ENCODE results near the gene LCT. TPM values are rescaled to one million over a fixed set of nuclear protein-coding genes. Genes with fewer than 3 reads are reported as not detected.

Gene LCT
- total and polyA plus RNA-seq, 2 donors (not counting 1 experiment from before 2014, with no cell fraction given), result under 0.01 TPM; not detected in 1

DNA sequence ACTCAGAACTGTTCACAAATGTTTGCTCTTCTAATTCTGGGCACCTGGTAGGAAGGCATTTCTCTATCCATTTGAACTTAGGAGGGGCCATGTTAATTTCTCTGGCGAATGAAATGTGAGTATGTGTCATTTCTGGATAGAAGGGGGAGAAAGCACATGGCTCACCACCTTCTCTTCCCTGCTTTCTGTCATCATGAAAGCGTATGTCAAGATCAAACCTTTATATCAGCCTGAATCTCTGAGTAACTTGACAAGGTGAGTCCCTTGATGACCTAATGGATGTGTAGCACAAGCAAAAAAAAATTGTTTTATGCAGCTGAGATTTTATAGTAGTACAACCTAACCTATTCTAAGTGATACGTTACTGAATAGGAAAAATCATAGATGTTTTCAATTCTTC is 12.1 kb upstream of the LCT start:
- Histone ChIP-seq H4K20me1 (ENCODE audit: control insufficient read depth, extremely low read depth, insufficient read depth, low read length) (no peaks in the 10 kb centered on the region), H3K36me3 (ENCODE audit: control insufficient read depth, insufficient read depth, low read length) (peaks cover 1% of the 10 kb centered on the region), H3K79me2 (ENCODE audit: control insufficient read depth, insufficient read depth, low read length) (no peaks in the 10 kb centered on the region)

DNA sequence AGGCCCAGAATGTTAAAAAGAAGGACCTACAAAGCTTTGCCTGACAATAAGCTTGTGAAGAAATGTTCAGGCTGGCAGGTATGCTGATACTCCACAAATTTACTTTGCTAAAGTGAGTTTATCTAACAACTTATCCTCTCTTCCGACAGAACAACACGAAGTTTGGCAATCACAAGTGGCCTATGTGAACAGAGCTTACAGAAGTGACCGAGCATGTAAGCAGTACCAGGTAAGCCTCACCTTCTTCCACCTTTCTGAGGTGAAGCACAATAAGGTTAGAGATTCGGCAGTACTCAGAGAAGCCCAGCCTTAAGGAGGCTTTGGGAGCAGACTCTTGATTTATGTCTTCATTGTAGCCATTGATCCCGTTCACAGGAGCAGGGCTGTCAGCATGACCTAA is 9.0 kb upstream of the LCT start:
- H3K4me3 ChIP-seq (replicated peaks in 1 of 4; ENCODE audit: control extremely low read depth in 1 of 4, insufficient read depth in 1 of 4, low read depth in 3 of 4, low read length in 4 of 4), result no peak overlapping the region
- H3K9ac ChIP-seq (ENCODE audit: insufficient read depth, low read length), result no peak overlapping the region
- H3K79me2 ChIP-seq (ENCODE audit: control insufficient read depth, insufficient read depth, low read length), result no peaks in the 10 kb centered on the region
- no peak overlapping the region for H3K4me2 ChIP-seq (ENCODE audit: extremely low read depth, insufficient read depth, low read length)
- no peak overlapping the region for H3K27ac ChIP-seq (ENCODE audit: insufficient read depth, low read length)
- no peaks in the 10 kb centered on the region for H3K9me3 ChIP-seq (ENCODE audit: control insufficient read depth, insufficient read depth, low read depth, low read length)
- no peak for DNase-seq (ENCODE audit: low read depth in 2 of 2)
- peaks cover 3% of the 10 kb centered on the region for H3K36me3 ChIP-seq (ENCODE audit: control insufficient read depth, insufficient read depth, low read length)
- H3K4me1 ChIP-seq (ENCODE audit: control insufficient read depth, extremely low read depth, insufficient read depth, low read length), result no peaks in the 10 kb centered on the region
- no peak for TF ChIP-seq EZH2 (IDR thresholded peaks at IDR 0.05; ENCODE audit: low read length, missing control alignments)
- TF ChIP-seq, protein P1, sequence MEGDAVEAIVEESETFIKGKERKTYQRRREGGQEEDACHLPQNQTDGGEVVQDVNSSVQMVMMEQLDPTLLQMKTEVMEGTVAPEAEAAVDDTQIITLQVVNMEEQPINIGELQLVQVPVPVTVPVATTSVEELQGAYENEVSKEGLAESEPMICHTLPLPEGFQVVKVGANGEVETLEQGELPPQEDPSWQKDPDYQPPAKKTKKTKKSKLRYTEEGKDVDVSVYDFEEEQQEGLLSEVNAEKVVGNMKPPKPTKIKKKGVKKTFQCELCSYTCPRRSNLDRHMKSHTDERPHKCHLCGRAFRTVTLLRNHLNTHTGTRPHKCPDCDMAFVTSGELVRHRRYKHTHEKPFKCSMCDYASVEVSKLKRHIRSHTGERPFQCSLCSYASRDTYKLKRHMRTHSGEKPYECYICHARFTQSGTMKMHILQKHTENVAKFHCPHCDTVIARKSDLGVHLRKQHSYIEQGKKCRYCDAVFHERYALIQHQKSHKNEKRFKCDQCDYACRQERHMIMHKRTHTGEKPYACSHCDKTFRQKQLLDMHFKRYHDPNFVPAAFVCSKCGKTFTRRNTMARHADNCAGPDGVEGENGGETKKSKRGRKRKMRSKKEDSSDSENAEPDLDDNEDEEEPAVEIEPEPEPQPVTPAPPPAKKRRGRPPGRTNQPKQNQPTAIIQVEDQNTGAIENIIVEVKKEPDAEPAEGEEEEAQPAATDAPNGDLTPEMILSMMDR (conservative IDR thresholded peaks at IDR 0.05 in 1 of 2, IDR thresholded peaks at IDR 0.05 in 1 of 2; ENCODE audit: low read depth in 1 of 2, low read length in 2 of 2), result no peak
- no peaks in the 10 kb centered on the region for H4K20me1 ChIP-seq (ENCODE audit: control insufficient read depth, extremely low read depth, insufficient read depth, low read length)
- no peak overlapping the region for H2AFZ ChIP-seq (ENCODE audit: low read length)
- H3K27me3 ChIP-seq (ENCODE audit: control insufficient read depth, insufficient read depth, low read length), result no peaks in the 10 kb centered on the region

More for the DNA sequence above, 12.1 kb upstream of the LCT start:
- H3K4me3 ChIP-seq (replicated peaks in 1 of 4; ENCODE audit: control extremely low read depth in 1 of 4, insufficient read depth in 1 of 4, low read depth in 3 of 4, low read length in 4 of 4), result no peak overlapping the region
- H2AFZ ChIP-seq (ENCODE audit: low read length), result no peak overlapping the region
- no peaks in the 10 kb centered on the region for H3K27me3 ChIP-seq (ENCODE audit: control insufficient read depth, insufficient read depth, low read length)
- no peak for DNase-seq (ENCODE audit: low read depth in 2 of 2)
- no peak overlapping the region for H3K4me2 ChIP-seq (ENCODE audit: extremely low read depth, insufficient read depth, low read length)
- H3K4me1 ChIP-seq (ENCODE audit: control insufficient read depth, extremely low read depth, insufficient read depth, low read length), result no peaks in the 10 kb centered on the region
- TF ChIP-seq, protein P1 (conservative IDR thresholded peaks at IDR 0.05 in 1 of 2, IDR thresholded peaks at IDR 0.05 in 1 of 2; ENCODE audit: low read depth in 1 of 2, low read length in 2 of 2), result no peak
- TF ChIP-seq EZH2 (IDR thresholded peaks at IDR 0.05; ENCODE audit: low read length, missing control alignments), result no peak
- no peak overlapping the region for H3K27ac ChIP-seq (ENCODE audit: insufficient read depth, low read length)
- H3K9me3 ChIP-seq (ENCODE audit: control insufficient read depth, insufficient read depth, low read depth, low read length), result no peaks in the 10 kb centered on the region
- no peak overlapping the region for H3K9ac ChIP-seq (ENCODE audit: insufficient read depth, low read length)

GRCh38 chr2:135845257-135845656 is 8.3 kb upstream of the LCT start:
- TF ChIP-seq, protein P1 (conservative IDR thresholded peaks at IDR 0.05 in 1 of 2, IDR thresholded peaks at IDR 0.05 in 1 of 2; ENCODE audit: low read depth in 1 of 2, low read length in 2 of 2), result no peak
- no peak for TF ChIP-seq EZH2 (IDR thresholded peaks at IDR 0.05; ENCODE audit: low read length, missing control alignments)
- Histone ChIP-seq H3K9ac (ENCODE audit: insufficient read depth, low read length) (no peak overlapping the region), H3K36me3 (ENCODE audit: control insufficient read depth, insufficient read depth, low read length) (peaks cover 1% of the 10 kb centered on the region), H3K79me2 (ENCODE audit: control insufficient read depth, insufficient read depth, low read length) (no peaks in the 10 kb centered on the region), H3K27ac (ENCODE audit: insufficient read depth, low read length) (no peak overlapping the region), H3K4me1 (ENCODE audit: control insufficient read depth, extremely low read depth, insufficient read depth, low read length) (peaks cover 2% of the 10 kb centered on the region), H3K9me3 (ENCODE audit: control insufficient read depth, insufficient read depth, low read depth, low read length) (no peaks in the 10 kb centered on the region), H4K20me1 (ENCODE audit: control insufficient read depth, extremely low read depth, insufficient read depth, low read length) (no peaks in the 10 kb centered on the region), H3K4me3 (replicated peaks in 1 of 4; ENCODE audit: control extremely low read depth in 1 of 4, insufficient read depth in 1 of 4, low read depth in 3 of 4, low read length in 4 of 4) (no peak overlapping the region), H3K27me3 (ENCODE audit: control insufficient read depth, insufficient read depth, low read length) (no peaks in the 10 kb centered on the region), H2AFZ (ENCODE audit: low read length) (no peak overlapping the region), H3K4me2 (ENCODE audit: extremely low read depth, insufficient read depth, low read length) (no peak overlapping the region)
- DNase-seq (ENCODE audit: low read depth in 2 of 2), result no peak

All from fibroblast of lung (primary cell).